Activated naive CD4-positive, alpha-beta T cell treated with anti-CD3 and anti-CD28 coated beads, Interleukin-2, amount 50 U/mL, for 16 hours (primary cell): ENCODE data around the gene DMP1.
"Not testable (repeated sequence)": the region's sequence is repeated elsewhere in the genome, so short reads cannot be mapped to it uniquely, and the experiment has no call there.

Experiments
- DNase-seq: peaks from one replicate; pipeline ENCODE4 v3.0.0-alpha.2; 2020

Gene DMP1

DNA sequence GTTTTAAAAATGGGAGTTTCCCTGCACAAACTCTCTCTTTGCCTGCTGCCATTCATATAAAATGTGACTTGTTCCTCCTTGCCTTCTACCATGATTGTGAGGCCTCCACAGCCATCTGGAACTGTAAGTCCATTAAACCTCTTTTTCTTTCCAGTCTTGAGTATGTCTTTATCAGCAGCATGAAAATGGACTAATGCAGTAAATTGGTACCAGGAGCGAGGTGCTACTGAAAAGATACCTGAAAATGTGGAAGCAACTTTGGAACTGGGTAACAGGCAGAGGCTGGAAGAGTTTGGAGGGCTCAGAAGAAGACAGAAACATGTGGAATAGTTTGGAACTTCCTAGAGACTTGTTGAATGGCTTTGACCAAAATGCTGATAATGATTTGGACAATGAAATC, 40.9 kb downstream of the DMP1 start:
- not testable (repeated sequence) for DNase-seq

DNA sequence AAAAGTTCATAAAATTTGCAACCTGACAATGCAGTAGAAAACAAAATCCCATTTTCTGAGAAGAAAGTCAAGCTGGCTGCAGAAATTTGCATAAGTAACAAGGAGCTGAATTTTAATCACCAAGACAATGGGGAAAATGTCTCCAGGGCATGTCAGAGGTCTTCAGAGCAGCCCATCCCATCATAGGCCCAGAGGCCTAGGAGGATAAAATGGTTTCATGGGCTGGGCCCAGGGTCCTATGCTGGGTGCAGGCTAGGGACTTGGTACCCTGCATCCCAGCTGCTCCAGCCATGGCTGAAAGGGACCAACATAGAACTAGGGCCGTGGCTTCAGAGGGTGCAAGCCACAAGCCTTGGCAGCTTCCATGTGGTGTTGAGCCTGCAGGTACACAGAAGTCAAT, 42.0 kb downstream of the DMP1 start:
- DNase-seq: not testable (repeated sequence)

- no peak for DNase-seq
These were observed 47.2 kb downstream of the DMP1 start for GRCh38 chr4:87697272-87697671.

DNA sequence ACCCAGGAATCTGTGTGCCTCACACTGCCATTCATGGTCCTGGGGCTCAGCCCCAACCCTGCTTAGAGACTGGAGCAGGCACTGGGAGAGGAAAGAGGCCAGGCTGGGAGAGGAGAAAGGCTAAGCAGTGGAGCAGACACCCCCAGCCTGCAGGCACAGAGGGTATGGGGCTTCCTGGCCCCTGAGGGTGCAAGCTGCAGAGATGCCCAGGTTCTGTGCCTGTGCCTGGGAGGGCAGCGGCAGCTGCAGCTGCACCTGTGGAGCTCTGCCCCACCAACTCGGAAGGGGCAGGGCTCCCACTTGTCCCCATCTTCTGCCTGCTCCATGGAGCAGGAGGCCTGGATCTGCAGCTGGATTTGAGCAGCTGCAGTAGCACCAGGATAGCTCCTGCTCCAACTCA, 47.9 kb downstream of the DMP1 start:
- no peak for DNase-seq

DNA sequence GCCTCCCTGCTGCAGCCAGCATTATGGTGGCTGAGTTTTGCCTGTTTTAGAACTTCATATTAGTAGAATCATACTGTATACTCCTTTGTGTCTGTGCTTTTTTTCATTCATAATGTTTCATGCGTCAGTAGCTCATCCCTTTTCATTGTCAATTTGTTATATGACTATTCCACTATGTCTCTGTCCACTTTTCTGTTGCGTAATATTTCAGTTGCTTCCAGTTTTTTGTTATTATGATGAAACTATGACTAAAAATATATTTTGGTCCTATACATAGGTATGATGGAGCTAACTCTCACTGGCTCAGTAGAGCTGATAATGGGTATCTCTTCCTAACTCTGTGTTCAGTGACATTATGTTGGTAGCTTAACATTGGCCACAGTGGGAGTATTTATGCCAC, 48.3 kb downstream of the DMP1 start:
- no peak for DNase-seq

DNA sequence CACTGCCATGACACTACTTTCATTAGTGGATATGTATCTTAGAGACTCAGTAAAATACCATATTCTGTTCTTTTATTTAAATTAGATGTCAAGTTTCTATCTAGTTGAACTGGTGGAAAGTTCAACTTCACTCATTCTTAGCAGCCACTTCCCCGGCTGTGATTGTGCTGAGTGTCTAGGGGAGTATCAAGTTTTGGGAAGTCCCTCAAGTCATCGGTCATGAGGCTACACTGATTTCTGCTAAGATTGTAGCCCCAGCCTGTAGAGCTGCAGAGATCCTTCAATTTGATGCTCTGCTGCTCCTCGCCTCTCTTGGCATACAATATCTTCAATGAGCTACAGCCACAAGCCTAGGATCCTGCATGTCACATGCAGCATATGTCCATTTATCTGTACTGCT, 53.9 kb downstream of the DMP1 start:
- no peak for DNase-seq

DNA sequence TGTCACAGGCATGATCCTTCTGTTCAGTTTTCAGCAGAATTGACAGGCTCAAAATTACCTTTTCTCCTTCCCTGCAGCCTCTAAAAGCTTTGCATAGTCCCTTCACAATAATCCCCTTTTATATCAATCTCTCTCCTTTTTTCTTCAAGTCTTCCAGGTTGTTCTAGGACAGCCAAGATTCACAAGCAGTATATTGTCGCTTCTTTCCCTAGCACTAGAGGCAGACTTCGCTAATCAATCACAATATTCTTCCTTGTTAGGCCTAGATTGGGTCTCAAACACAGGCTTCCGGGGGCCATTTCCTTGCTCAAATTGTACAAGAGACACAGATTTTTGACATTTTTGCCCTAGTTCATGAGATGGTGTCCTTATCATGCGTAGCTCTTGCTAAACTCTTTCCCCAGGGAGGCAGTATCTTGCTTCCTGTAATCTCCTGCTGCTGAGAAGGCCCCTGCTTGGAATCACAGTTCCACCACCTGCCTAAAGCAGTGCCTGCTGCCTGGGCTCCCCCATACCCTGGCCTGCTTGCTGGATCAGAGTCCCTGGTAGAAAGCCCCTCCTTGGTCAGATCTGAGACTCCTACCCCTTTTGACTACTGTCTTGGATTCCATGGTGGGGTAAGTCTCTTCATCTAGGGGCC, 57.3 kb downstream of the DMP1 start:
- no peak for DNase-seq
